T-helper 22 cell (primary cell): Measurements from ENCODE around the gene NAV2.
"Not testable (repeated sequence)": the region's sequence is repeated elsewhere in the genome, so short reads cannot be mapped to it uniquely, and the experiment has no call there.

Source experiments
- DNase-seq: peaks from one replicate; pipeline ENCODE4 v3.0.0-alpha.2; 2020; ENCODE audit warnings: low read depth

NAV2 gene

DNA sequence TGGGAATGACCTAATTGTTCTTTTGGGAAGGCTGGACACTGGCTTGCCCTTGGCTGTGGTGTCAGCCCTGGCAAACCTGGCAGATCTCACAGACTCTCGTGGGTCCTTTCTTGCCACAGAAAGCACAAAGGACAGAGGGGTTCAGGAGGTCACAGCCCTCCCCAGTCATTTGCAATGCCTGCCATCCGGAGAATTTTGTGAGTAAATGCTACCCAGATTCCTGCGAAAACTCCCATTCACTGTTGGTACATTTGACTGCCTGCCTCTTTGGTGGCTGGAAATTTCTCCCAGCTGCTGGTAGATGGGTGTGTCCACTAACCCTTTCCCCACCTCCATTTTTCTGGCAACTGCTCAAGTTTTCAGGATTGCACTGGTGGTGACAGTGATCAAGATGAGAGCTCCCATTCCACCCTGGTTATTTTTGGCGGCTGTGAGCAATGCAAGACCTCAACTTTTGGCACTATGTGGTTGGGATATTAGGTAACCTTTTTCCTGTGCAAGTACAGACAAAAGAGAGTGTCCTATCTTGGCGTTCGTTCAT is 155.7 kb downstream of the NAV2 start:
- no peak for DNase-seq

DNA sequence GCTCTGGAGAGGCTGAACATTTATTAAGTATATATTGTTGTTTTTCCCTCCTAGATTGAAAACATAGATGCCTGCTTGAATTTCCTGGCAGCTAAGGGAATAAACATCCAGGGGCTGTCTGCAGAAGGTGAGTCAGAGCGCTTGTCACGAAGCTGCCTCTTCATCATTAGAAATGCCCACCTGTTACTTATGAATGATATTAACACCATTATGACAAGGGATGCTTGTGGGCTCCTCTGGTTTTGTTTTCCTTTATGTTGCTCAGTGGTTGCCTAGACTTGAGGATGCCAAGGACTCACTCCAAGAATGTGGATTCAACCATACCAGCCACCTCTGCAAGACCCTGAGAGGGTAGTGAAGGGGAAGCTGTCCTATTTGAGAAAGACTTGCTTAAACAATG is 156.2 kb downstream of the NAV2 start:
- no peak for DNase-seq

DNA sequence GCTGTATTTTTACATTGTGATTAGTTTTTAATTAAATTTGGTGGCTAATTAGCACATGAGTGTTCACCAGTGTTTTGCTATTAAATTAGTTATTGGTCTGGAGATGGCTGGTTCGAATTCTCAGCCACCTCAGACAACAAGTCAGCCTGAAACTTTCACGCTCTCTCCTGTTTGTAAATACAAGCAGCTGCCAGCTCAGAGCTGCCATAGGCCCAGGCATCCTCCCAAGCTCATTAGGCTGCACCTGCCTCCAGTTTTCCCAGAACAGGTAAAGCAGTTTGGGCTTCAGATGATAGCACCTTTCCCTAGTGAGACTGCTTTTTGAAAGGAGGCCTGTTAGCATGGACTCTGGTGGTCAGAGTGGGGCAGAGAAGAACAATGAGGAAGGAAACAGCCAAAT is 156.8 kb downstream of the NAV2 start:
- no peak for DNase-seq

DNA sequence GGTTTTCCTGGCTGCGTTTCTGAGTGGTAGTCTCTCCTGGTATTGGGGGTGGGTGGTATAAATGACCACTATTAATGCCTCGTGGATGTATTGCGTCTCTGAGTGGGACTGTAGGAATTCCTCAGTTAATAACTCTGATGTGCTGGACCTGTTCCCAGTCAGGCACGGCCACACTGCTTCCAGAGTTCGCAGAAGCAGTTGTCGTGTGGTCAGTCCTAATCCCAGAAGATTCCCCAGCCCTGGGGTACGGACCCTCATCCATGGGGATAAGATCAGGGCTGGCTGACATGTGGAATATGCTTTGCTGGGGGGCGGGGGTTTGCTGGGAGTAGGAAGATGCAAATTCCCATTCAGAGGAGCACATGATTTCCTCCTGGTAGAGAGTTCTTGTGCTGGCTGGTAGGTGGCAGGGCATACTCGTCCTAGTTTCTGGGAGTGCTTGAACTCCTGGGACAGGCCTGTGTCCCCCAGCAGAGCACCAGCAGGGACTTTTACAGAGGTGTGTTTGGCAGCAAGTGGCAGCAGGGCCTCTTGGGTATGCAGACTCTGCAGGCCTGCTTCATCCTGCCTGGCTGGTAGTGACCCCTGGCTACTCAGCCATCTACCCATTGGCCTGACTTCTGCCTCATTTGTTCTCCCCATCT is 157.4 kb downstream of the NAV2 start:
- no peak for DNase-seq

DNA sequence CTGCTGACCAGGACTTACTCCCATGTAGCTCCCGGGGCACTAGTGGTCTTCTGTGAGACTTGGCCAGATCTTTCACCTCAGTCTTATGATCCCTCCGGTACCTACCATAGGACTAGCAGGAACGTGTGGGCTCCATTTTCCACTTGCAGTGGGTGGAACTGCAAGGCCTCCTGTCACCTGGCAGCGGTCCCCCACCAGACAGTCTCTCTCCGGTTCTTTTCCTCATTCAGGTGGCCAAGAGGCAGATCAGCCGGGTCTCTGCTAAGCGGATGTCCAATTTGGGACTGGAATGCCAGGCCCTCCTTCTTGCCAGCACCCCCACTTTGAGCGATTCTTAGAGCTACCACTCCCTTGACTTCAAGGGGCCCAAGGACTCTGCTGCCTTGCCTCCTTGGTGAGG is 158.9 kb downstream of the NAV2 start:
- DNase-seq, result no peak

DNA sequence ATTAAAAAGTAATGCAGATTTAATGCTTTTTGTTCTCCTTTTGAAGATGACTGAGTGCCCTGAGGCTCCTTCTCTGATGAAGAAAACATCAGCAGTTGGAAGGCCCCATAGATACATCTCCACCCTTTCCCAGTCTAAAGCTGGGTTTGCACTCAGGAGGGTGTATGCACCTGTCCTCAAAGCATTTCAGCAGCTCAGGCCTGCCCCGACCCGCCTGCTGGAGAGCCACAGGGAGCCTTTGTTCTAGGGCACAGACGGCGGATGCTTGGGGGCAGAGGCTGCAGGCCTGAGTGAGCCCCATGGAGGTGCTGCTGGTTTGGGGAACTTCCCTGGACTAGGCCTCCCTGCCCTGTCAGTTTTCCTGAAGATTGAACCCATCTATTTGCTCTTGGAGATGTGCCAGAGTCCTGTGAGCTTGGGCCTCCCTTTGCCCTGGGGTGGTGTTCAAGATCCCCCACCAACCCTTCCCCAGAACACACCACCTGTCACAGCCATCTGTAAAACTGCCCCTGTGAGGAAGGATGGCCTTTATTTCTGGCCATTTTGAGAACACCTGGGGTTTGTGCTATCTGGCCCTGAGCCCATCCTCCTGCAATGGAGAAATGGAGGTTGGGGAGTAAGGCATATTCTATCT is 160.0 kb downstream of the NAV2 start:
- DNase-seq, result no peak

DNA sequence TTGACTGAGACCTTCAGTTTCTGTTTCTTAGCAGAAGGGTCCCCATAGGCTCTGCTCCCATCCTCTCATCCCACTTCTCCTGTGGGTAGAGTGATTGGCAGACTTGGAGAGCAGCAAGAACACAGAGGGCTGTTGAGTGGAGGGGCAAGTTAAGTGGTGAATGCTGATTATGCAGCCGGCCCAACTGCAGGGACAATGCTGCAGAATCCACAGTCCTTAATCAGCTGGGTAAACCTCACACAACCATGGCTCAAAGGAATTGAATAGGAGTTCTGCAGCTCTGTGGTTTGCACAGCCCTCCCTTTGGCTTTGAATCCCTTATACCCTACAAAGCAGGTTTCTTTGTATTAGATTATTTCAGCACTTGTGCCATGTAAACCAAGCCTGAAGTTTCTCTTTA is 161.1 kb downstream of the NAV2 start:
- DNase-seq, result no peak

DNA sequence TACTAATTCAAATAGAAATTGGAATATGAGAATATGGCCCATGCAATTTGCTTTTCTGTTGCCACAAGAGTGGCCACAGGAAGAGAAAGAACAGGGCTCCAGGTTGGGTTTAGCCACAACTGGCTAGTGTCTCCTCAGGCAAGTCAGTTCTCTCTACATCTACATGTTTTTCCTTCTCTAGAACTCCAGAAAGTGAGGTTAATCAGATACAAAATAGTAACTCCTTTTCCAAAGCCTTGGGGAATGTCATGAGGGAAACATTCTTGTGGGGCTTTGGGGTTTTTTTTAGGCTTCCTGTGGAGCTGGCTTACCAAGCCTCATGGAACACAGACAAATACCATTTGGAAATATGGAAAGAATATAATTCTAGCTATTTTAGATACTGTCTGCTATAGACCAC is 161.6 kb downstream of the NAV2 start:
- no peak for DNase-seq

DNA sequence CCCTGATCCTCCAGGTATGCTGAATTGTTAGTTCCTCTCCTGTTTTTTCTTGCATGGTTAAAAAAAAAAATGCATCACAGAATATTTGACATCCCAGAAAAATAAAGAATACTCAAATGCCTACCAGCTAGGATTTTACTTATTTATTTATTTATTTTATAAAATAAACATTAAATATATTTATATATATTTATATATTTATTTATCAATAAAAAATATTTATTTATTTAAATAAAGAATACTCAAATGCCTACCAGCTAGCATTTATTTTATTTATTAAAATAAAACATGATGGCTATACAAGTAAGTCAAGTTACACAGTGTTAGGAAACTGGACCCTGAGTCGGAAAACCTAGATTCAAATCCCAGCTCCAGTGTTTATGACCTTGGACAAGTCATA is 164.1 kb downstream of the NAV2 start:
- no peak for DNase-seq

DNA sequence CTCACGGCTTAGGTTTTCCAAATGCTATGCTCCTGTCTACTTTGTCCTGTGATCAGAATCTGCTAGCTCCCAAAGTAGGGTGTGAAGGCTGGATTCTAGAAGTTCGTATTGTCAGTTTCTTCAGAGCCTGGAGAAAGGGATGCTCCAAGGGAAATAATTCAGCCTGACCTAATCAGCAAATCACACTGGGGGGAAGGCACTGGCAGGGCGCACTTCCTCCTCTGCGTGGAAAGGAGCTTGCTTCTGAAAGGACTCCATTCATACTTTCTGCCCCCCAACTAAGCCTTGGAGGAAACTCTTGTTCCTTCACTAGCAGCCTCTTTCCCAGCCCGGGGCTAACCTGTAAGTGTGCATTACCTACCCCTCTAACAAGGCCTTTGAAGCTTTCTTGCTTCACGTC is 165.9 kb downstream of the NAV2 start:
- no peak for DNase-seq

DNA sequence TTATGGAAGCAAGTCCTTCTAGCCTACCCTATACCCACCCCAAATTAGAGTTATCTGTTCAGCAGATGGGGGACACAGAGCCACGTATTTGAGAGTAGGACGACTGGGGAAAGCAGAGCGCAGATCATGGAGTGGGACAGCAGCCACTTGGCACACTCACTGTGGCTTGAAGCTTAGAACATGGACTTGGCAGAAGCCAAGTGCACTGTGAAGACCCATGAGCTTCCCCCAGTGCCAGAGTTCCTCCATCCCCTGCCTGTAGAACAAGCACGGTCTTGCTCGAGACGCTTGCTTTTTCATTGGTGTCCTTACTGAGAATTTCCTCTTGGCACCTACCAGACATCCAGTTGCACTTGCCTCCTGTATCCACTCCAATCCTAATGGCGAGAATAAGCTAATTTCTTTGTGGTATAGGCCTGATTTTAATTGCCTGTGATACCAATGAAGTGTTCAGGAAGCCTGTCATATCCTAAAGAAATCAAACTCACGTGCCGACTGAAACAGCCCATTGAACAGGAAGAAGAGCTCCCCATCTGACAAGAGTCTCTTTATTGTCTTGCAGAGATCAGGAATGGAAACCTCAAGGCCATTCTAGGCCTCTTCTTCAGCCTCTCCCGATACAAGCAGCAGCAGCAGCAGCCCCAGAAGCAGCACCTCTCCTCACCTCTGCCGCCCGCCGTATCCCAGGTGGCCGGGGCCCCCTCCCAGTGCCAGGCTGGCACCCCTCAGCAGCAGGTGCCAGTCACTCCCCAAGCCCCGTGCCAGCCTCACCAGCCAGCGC is 166.9 kb downstream of the NAV2 start:
- DNase-seq, result no peak

DNA sequence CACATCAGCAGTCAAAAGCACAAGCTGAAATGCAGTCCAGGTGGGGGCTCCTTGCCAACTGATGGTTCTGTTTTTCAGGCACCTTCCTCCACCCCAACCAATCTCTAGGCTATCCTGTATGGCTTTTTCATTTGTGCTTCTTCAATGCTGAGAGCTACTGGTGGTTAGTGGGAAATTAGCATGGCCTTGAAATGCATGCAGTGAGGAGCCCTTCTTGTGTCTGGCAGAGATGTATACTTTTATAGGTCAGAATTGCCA is 167.4 kb downstream of the NAV2 start:
- DNase-seq, result no peak

DNA sequence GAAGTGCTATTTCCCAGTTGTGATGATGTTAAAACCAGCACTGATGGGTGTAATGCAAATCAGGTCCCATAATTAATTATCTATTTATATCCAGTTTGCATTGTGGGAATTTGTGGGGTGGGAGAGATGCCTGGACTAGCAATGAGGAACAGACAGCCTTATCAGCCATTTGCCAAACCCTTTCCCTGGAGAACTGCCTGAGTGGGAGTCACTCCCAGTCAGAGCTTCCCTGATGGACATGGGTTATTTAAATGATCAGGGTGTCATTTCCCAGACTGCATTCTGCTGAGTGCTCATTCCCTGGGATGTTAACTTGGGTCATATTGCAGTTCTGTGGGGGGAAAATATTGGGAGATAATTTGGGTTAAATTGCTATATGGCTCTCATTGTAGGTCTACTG is 168.5 kb downstream of the NAV2 start:
- DNase-seq, result no peak

DNA sequence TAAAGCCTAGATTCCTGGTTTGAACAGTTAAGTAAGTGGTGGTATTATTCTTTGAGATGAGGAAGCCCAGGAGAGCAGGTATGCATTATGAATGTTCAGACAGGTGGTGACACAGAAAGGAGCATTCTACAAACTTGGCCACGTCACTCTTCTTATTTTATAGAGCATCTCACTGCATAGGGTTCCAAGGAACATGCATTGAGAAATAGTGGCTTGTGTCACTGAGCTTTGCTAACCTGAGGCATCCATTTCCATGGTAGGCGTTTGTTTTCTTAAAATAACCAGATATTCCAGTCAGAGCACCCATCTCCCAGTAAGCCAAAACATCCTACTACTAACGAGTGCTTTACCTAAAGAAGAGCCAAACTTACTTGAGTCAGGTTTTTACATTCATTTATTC is 169.7 kb downstream of the NAV2 start:
- DNase-seq, result no peak

DNA sequence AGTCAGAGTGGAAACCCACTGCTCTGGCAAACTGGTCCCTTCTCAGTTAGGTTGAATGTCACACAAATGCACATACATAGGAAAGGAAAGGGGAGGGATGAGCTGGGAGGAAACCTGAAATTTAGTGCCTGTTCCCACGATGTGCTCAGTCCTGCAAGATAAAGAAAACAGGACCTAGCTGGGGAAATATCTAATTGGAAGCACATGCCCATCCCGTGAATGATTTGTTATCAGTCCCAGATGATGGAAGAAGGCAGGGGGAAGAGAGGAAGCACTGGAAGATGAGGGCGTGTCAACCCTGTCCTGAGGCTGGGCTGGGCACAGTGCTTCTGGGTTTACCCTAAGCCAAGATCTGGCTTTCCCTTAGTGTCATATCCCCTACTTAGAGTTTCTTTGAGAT is 173.9 kb downstream of the NAV2 start:
- DNase-seq, result no peak

DNA sequence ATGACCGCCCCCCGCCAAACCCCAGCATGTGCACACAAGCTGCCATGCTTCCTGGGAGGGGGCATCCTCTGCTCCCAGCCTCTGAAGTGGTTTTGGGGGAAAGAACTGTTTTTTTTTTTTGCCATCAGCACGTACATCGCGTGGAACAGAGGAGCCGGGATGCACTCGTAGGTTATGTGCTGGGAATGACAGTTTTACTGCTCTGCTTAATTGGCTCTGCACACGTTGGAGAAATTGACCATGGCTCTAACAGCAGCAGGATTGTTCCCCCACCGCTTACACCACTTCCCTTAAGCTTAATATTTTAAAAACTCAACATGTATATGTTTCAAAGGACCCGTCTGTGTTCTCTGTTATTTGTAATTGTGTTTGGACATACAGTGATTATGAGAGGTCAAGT is 175.2 kb downstream of the NAV2 start:
- DNase-seq, result no peak

DNA sequence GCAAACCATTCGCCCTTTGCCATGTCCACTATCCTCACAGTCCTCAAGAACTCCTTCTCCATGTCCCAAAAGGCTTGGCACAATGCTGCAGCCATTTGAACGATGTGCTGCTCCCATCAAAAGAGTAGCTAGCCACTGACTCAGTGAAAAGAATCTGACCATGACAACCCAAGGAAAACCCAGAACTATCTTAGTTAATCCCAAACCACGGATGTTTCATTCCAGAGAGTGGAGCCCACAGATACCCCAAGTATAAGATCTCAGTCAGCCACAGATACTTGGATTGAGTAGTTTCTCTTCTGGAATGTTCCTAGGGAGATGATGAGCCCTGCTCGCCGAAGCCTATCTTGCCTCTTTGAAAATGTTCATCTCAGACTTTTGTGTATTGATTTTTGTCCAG is 176.9 kb downstream of the NAV2 start:
- no peak for DNase-seq

DNA sequence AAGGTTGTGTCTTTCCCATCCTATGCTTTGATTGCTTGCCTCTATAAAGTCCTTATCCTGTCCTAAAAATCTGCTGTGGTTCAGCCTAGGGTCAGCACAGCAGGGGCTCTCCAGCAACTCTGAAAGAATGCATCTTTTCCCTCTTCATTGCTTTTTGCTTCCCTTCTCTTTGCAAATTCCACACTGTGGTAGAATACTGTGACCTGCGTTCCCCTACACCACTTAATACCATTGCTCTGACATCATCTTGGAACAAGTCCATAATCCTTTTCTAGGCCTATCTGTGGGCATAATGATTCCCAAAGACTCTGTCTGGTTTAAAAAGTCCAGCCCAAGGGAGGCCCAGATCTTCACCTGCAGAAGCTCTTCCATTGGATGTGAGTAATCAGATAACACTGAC is 177.7 kb downstream of the NAV2 start:
- no peak for DNase-seq

DNA sequence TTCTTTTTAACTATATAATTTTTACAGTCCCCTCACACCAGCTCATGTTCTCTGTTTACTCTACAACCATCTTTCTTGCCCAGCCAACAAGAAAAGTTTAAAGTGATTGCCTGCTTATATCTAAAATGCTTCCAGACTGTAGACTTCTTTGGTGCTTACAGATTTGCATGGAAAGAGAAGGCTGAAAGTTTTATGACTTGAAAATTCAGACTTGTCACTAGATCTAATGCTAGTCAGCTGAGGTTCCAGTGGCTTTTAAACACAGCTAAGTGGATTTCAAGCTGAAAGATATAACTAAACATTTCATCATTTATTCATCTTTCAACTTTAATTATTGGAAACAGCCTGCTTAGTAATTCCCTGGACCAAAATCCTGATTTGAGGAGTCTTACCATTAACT is 178.4 kb downstream of the NAV2 start:
- DNase-seq, result no peak

DNA sequence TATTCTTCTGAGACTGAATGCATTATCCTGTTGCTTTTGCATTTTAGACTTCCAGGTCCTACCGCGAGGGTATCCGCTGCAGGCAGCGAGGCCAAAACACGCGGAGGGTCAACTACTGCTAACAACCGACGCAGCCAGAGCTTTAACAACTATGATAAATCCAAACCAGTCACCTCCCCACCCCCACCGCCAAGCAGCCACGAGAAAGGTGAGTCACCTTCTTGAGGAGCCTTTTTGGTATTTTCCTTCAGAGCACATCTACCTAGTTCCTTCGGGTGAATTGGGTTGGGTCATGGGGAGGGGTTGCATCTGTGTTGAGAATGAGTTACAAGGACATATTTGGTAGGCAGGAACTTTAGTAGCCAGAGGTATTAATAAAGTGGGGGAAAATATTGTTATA is 179.8 kb downstream of the NAV2 start:
- DNase-seq, result no peak

DNA sequence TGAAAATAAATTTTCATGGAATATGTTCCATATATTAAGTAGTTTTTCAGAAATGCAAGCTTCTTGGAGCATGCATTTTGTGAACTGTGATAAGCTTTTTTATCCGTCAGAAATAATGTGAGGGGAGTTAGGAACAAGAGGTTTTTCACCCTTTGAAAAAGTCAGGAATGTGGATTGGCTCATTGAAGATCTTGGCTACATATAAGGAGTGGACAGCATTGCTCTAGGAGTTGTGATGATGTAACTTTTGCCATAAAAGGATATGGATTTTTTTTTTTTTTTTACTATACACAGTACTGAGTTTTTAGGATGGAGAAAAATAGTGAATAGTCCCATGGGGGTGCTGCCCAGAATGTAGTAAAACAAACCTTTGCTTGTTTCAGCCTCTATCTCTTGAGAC is 180.2 kb downstream of the NAV2 start:
- no peak for DNase-seq

DNA sequence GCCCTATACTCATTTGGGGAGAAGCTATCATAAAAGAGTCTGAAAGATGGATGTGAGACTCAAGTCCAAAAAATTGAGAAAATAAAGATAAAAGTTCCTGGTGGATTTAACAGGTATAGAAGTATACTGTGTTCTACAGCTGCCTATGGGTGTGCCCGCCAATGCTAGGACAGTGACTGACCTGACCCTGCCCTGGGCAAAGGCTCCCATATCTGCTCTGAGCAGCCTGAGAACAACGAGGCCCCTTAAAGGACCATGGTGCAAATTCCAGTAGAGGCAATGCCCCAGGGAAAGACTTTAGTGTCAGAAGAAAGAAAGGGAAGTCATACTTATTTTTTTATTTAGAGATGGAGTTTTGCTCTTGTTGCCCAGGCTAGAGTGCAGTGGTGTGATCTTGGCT is 181.8 kb downstream of the NAV2 start:
- DNase-seq, result no peak

DNA sequence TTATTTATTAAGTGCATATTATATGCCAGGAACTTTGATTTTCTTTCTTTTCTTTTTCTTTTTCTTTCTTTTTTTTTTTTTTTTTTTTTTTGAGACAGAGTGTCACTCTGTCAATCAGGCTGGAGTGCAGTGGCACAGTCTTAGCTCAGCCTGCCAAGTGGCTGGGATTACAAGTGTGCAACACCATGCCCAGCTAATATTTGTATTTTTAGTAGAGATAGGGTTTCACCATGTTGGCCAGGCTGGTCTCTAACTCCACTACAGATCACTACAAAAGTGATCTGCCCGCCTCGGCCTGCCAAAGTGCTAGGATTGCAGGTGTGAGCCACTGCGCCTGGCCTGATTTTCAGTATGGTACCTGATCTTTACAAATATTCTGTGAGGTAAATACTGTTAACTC is 182.4 kb downstream of the NAV2 start:
- not testable (repeated sequence) for DNase-seq

DNA sequence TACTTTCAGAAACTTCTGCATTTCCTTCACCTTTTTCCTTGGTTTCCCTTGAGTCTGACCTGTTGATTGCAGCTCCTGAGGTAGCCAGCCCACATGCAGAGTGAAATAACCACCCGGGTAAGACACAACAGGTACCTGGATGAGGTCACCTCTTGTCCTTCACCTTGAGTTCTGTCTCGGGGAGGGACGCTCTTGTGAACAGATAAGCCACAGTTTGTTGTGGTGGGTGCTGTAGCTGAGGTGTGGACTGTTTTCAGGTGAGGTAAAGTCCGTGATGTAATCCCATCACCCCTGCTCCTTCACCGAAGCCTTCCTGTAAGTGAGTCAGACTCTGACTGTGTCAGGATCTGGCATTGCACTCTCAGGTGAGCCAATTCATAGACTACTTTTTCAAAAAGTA is 183.1 kb downstream of the NAV2 start:
- DNase-seq, result no peak
